Muscle of back (tissue), 11 donors: Measurements from ENCODE around the gene NDUFV1. TPM values are rescaled to one million over a fixed set of nuclear protein-coding genes. Genes with fewer than 3 reads are reported as not detected.
"Not testable (repeated sequence)": the region's sequence is repeated elsewhere in the genome, so short reads cannot be mapped to it uniquely, and the experiment has no call there.

Source experiments
- DNase-seq, 3 donors: peaks; one replicate each; pipeline versions ENCODE4 v3.0.0 to v3.0.0-alpha.2; 2013
- polyA plus RNA-seq, 10 donors: library from polyadenylated mRNA; unstranded; fragments of 120-200 nt; gene quantifications; one replicate each; pipeline ENCODE4 v1.2.1, GENCODE V29; 2013; ENCODE audit not compliant: insufficient read length in 10 of 10

NDUFV1 gene
- polyA plus RNA-seq, 10 donors: 115 to 158 (median 134) TPM

DNA sequence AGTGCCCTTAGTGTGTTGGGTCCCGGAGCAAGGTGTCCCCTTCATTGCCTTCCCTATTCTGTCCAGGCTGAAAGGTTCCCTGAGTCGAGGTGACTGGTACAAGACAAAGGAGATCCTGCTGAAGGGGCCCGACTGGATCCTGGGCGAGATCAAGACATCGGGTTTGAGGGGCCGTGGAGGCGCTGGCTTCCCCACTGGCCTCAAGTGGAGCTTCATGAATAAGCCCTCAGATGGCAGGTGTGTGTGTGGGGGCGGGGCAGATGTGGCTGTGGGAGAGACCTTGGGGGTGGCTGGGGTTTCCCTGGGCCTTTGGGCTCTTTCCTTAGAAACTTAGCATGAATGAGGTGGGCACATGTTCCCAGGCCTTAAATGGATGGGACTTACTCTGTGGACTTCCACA is 1.8 kb downstream of the NDUFV1 start:
- no peak for DNase-seq

DNA sequence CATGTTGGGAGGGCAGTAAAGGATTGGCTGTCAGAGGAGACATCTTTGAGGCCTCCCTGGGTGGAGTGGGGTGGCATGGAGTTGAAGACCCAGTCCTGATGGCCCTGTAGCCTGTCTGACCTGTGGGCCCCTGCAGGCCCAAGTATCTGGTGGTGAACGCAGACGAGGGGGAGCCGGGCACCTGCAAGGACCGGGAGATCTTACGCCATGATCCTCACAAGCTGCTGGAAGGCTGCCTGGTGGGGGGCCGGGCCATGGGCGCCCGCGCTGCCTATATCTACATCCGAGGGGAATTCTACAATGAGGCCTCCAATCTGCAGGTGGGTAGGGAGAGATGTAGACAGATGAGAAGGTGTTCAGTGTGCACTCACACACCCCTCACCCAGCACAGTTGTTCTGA is 2.6 kb downstream of the NDUFV1 start:
- DNase-seq: no peak

DNA sequence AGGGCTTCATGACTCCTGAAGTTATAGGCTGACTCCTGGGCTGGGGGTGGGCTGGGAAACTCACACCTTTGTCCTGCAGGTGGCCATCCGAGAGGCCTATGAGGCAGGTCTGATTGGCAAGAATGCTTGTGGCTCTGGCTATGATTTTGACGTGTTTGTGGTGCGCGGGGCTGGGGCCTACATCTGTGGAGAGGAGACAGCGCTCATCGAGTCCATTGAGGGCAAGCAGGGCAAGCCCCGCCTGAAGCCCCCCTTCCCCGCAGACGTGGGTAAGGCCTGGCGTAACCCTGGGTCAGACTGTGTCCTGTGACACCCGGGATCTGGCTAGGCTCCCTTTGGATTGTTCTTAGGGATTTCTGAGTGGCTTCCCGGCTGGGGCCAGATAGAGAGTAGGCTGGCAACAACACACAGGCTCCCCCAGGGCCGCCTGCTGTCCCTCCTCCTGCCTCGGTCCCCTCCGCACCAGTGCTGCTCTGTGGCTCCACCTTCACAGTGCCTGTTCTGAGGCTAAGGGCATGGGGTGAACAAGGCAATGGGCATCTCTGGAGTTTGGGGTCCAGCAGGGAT is 3.6 kb downstream of the NDUFV1 start:
- DNase-seq: no peak

DNA sequence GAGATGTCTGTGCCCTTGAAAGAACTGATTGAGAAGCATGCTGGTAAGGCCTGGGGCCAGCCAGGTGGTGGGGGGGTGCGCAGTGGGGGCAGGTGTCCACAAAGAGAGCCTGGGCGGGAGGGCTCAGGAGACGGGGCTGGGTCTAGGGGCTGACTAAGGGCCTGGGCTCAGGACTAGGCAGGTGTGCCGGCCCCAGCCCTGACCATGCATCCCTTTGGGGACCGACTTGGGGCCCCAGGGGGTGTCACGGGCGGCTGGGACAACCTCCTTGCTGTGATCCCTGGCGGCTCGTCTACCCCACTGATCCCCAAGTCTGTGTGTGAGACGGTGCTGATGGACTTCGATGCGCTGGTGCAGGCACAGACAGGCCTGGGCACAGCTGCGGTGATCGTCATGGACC is 4.4 kb downstream of the NDUFV1 start:
- DNase-seq: no peak

DNA sequence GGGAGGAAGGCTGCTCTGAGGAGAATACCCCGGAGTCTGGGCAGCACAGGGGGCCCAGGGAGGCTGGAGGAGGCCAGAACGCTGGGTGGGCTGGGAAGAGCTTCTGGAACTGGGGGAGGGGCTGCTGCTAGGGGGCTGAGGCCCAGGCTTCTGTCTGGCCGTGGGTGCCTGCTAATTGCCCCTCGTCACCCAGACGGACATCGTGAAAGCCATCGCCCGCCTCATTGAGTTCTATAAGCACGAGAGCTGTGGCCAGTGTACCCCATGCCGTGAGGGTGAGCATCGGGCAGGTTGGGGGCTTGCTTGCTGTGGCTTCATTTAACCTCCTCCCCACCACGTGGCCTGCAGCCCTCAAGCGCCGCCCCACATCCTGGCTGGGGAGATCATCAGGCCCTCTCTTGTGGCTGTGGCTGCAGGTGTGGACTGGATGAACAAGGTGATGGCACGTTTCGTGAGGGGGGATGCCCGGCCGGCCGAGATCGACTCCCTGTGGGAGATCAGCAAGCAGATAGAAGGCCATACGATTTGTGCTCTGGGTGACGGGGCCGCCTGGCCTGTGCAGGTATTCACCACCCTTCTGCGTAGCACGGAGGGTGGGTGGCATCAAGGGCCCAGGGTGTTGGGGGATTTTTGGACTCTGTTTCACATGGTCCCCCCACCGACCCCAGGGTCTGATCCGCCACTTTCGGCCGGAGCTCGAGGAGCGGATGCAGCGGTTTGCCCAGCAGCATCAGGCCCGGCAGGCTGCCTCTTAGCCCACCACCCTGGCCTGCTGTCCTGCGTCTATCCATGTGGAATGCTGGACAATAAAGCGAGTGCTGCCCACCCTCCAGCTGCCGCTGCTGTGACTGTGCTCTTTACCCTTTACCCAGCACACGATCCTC is 5.2 kb downstream of the NDUFV1 start:
- DNase-seq: no peak

DNA sequence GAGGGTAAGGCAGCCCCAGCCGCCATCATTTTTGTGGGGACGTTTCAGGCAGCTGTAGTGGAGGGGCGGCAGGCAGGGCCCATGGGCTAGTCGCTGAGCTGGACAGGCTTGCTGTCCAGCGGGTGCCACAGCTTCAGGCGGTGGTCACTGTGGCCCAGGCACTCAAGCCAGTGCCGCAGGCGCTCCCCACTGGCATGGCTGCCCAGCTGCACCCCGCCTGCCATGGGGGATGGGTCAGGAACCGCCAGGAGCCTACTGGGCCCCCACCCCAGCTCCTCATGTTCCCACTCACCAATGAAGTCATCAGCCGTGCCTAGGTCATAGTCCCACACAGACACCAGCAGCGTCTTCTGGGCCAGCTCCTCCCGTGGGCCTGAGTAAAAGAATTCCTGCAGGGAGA is 6.0 kb downstream of the NDUFV1 start:
- no peak for DNase-seq

DNA sequence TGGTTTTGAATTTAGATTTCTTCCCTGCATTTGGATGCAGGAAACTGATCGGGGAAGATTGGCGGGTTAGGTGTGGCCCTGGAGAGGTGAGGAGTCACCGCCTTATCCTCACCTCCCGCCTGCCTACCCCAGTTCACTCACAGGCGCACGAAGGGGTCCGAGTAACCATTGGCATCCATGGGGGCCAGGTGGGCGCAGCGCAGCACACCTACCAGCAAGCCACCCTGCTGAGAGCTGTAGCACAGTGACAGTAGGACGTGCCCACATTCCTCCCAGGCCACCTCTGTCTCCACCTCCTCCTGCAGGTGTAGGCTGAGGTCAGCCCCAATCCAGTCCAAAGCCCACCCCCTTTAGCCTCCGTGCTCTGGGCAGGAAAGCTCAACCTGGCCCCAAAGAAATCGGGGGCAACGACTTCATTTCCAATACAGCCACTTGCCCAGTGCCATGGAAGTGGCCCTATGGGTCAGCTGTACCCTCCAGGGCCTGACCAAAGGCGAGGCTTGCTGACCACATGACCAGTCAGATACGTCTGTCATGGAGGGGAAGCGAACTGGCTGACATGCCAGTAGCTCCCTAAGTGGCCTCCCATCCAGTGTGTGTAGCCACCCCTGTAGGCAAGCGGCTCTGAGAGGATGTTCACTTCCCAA is 6.7 kb downstream of the NDUFV1 start:
- DNase-seq: no peak

DNA sequence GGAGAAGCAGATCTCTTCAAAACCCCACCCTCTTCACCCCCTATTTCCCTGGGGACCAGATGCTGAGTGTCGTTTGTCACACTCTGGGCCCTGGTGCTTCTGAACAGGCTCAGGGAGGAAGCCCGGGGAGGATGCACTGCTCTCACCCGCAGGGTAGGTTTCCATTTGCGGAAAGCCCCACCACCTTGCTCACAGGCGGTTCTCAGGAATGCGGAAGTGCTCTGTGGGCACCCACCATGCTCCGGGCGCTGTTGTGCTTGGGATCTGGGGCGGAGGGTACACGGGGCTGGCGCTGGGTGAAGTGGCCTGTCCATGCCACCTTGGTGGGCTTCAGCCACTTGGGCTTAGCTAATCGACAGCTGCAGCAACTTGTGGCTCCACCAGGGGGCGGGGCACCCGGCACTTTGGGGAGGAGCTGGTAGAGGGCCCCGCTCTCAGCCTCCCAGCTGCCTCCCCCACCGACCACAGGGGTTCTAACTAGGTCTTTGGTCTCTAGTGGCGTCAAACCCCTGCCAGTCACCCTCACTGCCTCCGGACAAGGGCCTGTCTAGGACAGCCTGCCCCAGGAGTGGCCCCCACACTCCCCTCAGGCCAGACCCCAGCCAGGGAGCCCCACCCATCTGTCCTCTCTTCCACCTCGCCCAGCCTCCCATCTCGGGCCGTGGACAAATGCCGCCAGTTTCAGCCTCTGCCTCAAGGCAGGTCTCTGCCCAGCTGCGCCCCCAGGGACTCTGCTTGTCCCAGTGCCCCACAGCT is 7.4 kb downstream of the NDUFV1 start:
- peak; percentile 10 to 66 (median 39) for DNase-seq

DNA sequence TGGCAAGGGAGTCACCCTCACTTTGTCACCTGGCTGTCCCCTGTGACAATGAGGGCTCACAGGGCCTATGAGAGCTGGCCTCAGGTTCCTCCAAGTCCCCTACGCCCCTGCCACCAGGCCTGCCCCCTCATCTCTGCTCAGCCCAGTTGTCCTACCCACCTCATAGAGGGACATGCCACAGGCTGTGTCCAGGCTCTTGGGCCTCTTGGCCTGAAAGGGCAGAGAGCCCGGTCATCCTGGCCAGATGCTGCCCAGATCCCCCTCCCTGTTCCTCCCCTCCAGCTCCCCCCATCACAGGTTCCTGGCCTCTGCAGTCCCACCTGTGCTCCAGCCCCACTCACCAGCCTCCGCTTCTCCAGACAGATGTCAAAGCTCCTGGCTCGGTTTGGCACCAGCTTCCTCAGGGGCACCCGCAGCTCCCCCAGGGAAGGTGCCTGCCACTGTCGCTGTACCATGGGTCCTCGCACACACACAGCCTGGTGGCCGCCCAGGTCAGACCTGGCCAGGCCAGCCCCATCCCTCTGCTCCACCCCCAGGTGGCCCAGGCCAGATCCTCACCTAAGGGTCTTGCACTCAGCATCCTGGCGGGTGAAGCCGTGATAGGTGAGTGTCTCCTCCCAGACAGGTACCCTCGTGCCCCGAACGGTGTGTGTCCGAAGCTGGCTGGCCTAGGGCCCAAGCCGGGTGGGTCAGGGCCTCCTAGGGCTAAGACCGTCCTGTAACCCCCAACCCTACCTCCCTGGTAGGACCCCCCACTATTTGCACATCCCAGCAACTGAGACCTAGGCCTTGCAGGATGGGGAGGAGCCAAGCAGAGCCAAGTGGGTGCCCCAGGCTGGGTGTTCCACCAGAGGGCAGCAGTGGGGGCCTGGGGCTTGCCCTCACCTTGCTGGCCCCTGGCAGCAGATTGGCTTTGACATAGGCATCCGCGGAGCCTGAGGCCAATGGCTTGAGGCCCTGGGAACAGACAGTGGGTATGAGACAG is 8.3 kb downstream of the NDUFV1 start:
- DNase-seq: no peak

DNA sequence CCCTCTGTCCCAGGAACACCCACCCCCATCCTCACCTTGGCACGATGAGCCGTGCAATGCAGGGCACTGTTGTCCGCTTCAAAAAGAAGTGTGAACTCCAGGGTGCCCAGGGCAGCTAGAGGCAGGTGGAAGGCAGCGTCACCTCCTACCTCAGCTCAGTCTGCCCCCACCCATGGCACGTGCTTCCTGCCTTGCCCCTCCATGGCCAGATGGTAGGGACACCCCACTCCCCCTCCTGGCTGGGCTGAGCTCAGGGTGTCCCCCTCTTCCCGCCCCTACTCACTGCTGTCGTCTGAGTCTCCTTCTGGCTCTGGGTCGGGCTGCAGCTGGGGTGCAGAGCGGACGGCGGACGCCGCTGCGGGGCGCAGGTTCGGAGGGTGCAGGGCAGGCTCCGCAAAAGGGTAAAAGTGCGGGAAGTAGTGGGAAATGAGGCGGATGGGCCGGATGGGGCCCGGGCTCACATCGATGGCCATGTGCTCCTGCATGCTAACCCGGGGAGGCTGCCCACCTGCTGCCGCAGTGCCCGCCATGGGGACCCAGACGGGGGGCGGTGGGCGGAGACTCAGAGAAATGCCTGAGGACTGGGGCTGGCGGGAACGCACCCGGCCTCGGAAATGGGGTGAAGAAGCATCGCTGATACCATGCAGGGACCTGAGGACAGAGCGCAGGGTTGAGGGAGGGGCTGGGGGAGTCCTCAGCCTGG is 9.1 kb downstream of the NDUFV1 start:
- DNase-seq: no peak

DNA sequence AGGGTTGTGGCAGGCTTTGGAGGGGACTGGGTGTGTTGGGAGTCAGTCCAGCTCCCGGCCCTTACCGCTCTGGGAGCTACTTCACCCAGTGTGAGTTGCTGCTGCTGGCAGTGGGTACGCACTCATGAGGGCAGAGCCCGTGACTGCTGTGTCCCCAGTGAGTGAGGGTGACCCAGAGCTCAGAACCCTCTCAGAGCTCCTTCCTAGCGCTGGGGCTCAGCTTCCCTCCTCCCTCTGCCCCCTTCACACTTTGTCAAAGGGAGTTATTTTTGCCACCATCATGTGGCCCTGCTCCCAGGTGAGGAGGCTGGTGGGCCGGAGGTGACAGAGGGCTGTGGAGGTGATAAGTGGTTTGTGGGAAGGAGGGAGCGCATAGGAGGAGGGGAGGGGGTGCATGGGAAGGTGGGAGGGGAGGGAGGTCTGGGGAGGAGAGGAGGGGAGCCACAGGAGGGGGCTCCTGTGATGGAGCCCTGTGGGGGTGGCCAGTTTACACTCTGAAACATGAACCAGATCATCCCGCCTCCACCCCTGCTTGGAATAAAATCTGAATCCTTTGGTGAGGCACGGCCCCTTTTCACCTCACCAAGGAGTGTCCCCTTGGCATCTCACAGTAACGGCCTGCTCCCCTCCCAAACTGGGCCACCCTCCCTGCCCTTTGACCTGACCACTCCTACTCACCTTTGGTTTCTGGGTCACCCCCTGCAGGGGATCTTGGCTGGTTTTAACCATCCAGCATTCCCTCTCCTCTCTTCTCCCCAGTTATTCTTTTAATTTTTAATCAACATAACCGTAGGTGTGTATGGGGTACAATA is 9.9 kb downstream of the NDUFV1 start:
- DNase-seq: no peak

DNA sequence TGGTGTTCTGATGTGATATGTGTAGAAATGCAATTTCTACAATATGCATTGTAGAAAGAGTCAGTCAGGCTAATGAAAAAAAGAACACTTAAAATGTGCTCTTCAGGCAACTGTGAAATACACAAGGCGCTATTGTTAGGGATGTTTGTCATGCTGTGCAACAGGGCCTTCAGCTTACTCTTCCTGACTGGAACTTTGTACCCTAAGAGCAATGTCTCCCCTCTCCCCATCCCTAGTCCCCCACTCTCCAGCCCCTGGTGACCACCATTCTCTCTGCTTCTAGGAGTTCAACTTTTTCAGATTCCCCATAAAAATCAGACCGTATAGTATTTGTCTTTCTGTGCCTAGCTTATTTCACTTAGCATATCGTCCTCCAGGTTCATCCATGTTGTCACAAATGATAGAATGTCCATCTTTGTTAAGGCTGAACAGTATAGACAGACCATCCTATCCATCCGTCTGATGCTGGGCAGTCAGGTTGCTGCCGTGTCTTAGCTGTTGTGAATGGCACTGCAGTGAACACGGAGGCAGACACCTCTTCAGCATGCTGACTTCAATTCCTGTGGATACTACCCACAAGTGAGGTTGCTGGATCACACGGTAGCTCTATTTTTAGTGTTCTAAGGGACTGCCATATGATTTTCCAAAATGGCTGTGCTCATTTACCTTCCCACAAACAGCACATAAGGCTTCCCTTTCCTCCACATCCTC is 10.7 kb downstream of the NDUFV1 start:
- no peak for DNase-seq

DNA sequence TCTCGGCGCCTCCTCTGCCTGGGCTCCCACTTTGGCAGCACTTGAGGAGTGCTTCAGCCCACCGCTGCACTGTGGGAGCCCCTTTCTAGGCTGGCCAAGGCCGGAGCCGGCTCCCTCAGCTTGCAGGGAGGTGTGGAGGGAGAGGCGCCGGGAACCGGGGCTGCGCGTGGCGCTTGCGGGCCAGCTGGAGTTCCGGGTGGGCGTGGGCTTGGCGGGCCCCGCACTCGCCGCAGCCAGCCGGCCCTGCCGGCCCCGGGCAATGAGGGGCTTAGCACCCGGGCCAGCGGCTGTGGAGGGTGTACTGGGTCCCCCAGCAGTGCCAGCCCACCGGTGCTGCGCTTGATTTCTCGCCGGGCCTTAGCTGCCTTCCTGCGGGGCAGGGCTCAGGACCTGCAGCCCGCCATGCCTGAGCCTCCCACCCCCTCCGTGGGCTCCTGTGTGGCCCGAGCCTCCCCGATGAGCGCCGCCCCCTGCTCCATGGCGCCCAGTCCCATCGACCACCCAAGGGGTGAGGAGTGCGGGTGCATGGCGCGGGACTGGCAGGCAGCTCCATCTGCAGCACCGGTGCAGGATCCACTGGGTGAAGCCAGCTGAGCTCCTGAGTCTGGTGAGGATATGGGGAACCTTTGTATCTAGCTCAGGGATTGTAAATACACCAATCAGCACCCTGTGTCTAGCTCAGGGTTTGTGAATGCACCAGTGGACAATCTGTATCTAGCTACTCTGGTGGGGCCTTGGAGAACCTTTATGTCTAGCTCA is 12.3 kb downstream of the NDUFV1 start:
- DNase-seq: not testable (repeated sequence)

DNA sequence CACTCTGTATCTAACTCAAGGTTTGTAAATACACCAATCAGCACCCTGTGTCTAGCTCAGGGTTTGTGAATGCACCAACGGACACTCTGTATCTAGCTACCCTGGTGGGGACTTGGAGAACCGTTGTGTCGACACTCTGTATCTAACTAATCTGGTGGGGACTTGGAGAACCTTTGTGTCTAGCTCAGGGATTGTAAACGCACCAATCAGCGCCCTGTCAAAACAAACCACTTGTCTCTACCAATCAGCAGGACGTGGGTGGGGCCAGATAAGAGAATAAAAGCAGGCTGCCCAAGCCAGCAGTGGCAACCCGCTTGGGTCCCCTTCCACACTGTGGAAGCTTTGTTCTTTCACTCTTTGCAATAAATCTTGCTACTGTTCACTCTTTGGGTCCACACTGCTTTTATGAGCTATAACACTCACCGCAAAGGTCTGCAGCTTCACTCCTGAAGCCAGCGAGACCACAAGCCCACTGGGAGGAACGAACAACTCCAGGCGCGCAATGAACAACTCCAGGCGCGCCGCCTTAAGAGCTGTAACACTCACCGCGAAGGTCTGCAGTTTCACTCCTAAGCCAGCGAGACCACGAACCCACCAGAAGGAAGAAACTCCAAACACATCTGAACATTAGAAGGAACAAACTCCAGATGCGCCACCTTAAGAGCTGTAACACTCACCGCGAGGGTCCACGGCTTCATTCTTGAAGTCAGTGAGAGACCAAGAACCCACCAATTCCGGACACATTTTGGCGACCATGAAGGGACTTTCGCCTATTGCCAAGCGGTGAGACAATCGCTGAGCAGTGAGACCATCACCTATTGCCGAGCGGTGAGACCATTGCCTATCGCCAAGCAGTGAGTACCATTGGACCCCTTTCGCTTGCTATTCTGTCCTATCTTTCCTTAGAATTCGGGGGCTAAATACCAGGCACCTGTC is 13.2 kb downstream of the NDUFV1 start:
- DNase-seq: not testable (repeated sequence)

DNA sequence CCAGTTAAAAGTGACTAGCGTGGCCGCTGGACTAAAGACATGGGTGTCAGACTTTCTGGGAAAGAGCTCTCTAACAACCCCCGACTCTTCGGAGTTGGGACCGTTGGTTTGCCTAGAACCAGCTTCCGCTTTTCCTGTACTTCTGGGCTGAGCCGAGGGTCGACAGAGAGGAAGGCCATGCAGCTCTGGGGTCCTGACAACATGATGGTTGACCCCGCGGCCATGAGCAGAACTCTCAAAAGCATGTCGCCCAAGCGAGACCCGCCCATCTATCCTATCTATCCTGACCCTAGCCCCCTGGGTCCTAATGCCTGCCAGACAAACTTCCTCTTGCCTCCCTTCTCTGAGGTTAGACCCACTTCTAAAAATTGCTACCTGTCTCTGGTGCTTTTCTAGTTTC is 13.9 kb downstream of the NDUFV1 start:
- not testable (repeated sequence) for DNase-seq

DNA sequence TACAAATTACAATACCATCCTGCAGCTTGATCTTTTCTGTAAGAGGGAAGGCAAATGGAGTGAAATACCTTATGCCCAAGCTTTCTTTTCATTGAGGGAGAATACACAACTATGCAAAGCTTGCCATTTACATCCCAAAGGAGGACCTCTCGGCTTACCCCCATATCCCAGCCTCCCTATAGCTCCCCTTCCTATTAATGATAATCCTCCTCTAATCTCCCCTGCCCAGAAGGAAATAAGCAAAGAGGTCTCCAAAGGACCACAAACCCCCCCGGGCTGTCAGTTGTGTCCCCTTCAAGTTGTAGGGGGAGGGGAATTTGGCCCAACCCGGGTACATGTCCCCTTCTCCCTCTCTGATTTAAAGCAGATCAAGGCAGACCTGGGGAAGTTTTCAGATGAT is 15.2 kb downstream of the NDUFV1 start:
- not testable (repeated sequence) for DNase-seq

DNA sequence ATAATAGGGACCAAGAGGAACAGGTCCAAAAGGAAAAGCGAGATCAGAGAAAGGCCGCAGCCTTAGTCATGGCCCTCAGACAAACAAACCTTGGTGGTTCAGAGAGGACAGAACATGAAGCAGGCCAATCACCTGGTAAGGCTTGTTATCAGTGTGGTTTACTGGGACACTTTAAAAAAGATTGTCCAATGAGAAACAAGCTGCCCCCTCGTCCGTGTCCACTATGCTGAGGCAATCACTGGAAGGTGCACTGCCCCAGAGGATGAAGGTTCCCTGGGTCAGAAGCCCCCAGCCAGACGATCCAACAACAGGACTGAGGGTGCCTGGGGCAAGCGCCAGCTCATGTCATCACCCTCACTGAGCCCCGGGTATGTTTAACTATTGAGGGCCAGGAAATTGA is 16.2 kb downstream of the NDUFV1 start:
- DNase-seq: not testable (repeated sequence)
